ENCODE measurements around the gene DNAI1.

Gene DNAI1

GRCh38 chr9:34522091-34522887, 63.7 kb downstream of the DNAI1 start:
- TF ChIP-seq FOXP2 (optimal IDR thresholded peaks at IDR 0.05; ENCODE audit: borderline replicate concordance, extremely low read depth, extremely low read length, insufficient read depth) (no peak), REST (IDR thresholded peaks at IDR 0.05; ENCODE audit: insufficient read depth in 1 of 2, low read depth in 2 of 2, low read length in 2 of 2) (no peak), TAF1 (IDR thresholded peaks at IDR 0.05; ENCODE audit: borderline replicate concordance, insufficient read depth, low read length) (no peak), POLR2AphosphoS5 (IDR thresholded peaks at IDR 0.05; ENCODE audit: low read depth, low read length) (no peak), SIN3A (IDR thresholded peaks at IDR 0.05; ENCODE audit: borderline replicate concordance, insufficient read depth, low read length) (no peak)

- TF ChIP-seq FOXP2 (optimal IDR thresholded peaks at IDR 0.05; ENCODE audit: borderline replicate concordance, extremely low read depth, extremely low read length, insufficient read depth) (no peak), SIN3A (IDR thresholded peaks at IDR 0.05; ENCODE audit: borderline replicate concordance, insufficient read depth, low read length) (no peak), REST (IDR thresholded peaks at IDR 0.05; ENCODE audit: insufficient read depth in 1 of 2, low read depth in 2 of 2, low read length in 2 of 2) (no peak), POLR2AphosphoS5 (IDR thresholded peaks at IDR 0.05; ENCODE audit: low read depth, low read length) (no peak), TAF1 (IDR thresholded peaks at IDR 0.05; ENCODE audit: borderline replicate concordance, insufficient read depth, low read length) (no peak)
Measured at GRCh38 chr9:34522971-34523797, 64.6 kb downstream of the DNAI1 start, which contains the start of gene ENHO. ENHO (minus strand) TSS chr9:34522990; CDS start chr9:34521695, 1,295 bp downstream.

- TF ChIP-seq FOXP2 (optimal IDR thresholded peaks at IDR 0.05; ENCODE audit: borderline replicate concordance, extremely low read depth, extremely low read length, insufficient read depth) (no peak), POLR2AphosphoS5 (IDR thresholded peaks at IDR 0.05; ENCODE audit: low read depth, low read length) (no peak)
Measured at GRCh38 chr9:34524349-34524748, 65.7 kb downstream of the DNAI1 start.

GRCh38 chr9:34526026-34526425, 67.4 kb downstream of the DNAI1 start:
- TF ChIP-seq POLR2AphosphoS5 (IDR thresholded peaks at IDR 0.05; ENCODE audit: low read depth, low read length) (no peak), FOXP2 (optimal IDR thresholded peaks at IDR 0.05; ENCODE audit: borderline replicate concordance, extremely low read depth, extremely low read length, insufficient read depth) (no peak), TAF1 (IDR thresholded peaks at IDR 0.05; ENCODE audit: borderline replicate concordance, insufficient read depth, low read length) (no peak), SIN3A (IDR thresholded peaks at IDR 0.05; ENCODE audit: borderline replicate concordance, insufficient read depth, low read length) (no peak), REST (IDR thresholded peaks at IDR 0.05; ENCODE audit: insufficient read depth in 1 of 2, low read depth in 2 of 2, low read length in 2 of 2) (no peak)

- no peak for TF ChIP-seq REST (IDR thresholded peaks at IDR 0.05; ENCODE audit: insufficient read depth in 1 of 2, low read depth in 2 of 2, low read length in 2 of 2)
- no peak for TF ChIP-seq TAF1 (IDR thresholded peaks at IDR 0.05; ENCODE audit: borderline replicate concordance, insufficient read depth, low read length)
- no peak for TF ChIP-seq POLR2AphosphoS5 (IDR thresholded peaks at IDR 0.05; ENCODE audit: low read depth, low read length)
- TF ChIP-seq FOXP2 (optimal IDR thresholded peaks at IDR 0.05; ENCODE audit: borderline replicate concordance, extremely low read depth, extremely low read length, insufficient read depth), result no peak
- no peak for TF ChIP-seq SIN3A (IDR thresholded peaks at IDR 0.05; ENCODE audit: borderline replicate concordance, insufficient read depth, low read length)
Measured at GRCh38 chr9:34536685-34537084, 78.1 kb downstream of the DNAI1 start.

All from PFSK-1 (cell line).